COLO668 (cell line): ENCODE measurements around the gene CSNK1G3.
A peak's percentile ranks its signal among the peaks of the same experiment; 100 is the strongest.
"Not testable (repeated sequence)": the region's sequence is repeated elsewhere in the genome, so short reads cannot be mapped to it uniquely, and the experiment has no call there.

Experiments used
- DNase-seq: peaks from one replicate; lab custom pipeline; 2025; ENCODE audit not compliant: unreplicated experiment; lab: John Stamatoyannopoulos, UW

The CSNK1G3 gene

GRCh38 chr5:123511648-123512605 lies at the start of gene CSNK1G3:
Gene CSNK1G3 (plus strand): TSS chr5:123512177. CDS start chr5:123545664, 33,487 bp downstream.
- DNase-seq: peak; percentile 85

- not testable (repeated sequence) for DNase-seq
Observed at GRCh38 chr5:123466839-123467238, 45.1 kb upstream of the CSNK1G3 start.

- DNase-seq: no peak
Observed at GRCh38 chr5:123471385-123471784, 40.6 kb upstream of the CSNK1G3 start.

GRCh38 chr5:123472150-123472924 lies 39.6 kb upstream of the CSNK1G3 start:
- DNase-seq: no peak

DNA sequence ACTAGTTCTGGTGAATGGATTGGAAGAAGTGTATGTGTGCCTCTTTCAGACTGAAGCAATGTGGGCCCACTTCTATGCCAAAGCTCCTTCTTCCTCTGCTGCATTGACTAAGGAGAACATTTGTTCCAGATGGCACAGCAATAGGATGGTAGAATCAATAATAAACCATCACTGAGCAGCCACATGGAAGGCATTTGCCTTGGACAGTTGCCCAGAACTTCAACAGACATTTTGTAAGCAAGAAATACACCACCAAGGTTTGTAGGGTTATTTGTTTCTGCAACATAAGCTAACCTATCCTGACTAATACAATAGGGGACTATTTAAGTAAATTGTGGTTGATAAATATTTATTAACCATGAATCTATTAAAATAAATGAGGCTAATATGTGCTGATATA lies 37.7 kb upstream of the CSNK1G3 start:
- no peak for DNase-seq

GRCh38 chr5:123476731-123477130 lies 35.2 kb upstream of the CSNK1G3 start:
- DNase-seq: no peak

- DNase-seq: no peak
Observed at GRCh38 chr5:123478546-123478945, 33.4 kb upstream of the CSNK1G3 start.

DNA sequence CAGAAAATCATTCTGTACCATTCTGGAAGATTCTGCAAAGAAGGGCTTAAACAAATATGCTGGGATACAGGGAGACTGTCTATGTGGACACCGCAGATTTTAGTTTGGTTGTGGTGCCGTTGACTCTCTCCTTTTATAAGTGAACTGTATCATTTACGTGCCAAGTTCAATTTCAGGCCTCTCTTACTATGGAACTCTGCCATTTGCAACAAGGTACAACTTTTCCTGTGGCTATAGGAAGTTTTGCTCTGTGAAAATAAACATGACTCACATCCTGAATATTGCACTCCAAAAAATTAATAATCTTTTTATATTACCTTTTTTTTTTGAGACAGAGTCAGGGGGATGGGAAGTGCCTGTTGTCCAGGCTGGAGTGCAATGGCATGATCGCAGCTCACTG lies 29.7 kb upstream of the CSNK1G3 start:
- DNase-seq: no peak

GRCh38 chr5:123483446-123484077 lies 28.4 kb upstream of the CSNK1G3 start:
- DNase-seq: no peak

GRCh38 chr5:123485275-123485674 lies 26.7 kb upstream of the CSNK1G3 start:
- no peak for DNase-seq

DNA sequence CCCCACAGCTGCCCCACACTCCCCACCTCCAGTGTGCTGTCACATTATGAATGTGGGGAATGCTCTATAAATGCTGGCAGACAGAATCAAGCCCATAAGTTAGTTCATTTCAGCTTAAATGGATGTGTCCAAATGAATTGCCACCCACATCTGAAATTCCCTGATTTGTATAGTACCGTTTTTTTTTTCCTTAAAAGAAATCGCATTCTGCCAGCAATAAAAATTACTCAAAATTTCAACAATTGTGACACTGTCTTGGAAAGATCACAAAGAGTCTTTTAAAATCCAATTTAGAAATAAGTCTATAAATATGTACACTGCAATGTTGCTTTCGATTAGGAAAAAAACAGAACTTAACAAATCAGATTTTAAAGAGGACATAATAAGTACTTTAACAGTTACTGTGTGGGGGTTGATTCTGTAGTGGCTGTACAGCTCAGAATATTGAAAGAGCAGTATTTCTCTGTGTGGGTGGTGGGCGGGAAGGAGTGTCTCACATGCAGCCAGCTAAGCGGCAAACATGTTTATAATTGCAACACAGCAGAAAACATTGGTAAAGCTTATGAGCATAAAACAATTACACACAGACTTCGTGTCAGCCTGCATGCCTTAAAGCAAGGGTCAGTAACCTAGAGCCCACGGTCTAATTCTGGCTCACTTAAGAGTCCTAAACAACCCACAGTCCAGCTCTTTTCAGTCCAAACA lies 24.9 kb upstream of the CSNK1G3 start:
- DNase-seq: no peak

DNA sequence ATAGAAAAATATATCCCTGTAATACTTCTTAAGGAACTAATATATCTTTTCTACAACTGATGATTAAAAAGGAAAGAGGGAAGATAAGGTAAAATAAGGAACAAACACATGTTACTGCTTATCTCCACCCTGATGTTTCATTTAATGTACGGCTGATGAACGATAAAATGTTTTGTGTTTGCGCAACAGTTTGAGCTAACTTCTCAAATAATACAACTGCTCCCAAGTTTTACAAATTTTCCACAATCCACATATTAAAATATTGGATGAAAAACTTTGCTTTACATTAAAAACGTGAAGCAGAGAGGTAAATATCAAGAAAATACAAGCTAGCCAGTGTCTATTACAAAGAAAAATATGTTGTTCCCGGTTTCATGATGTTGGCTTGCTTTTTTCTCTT lies 21.0 kb upstream of the CSNK1G3 start:
- DNase-seq: no peak

DNA sequence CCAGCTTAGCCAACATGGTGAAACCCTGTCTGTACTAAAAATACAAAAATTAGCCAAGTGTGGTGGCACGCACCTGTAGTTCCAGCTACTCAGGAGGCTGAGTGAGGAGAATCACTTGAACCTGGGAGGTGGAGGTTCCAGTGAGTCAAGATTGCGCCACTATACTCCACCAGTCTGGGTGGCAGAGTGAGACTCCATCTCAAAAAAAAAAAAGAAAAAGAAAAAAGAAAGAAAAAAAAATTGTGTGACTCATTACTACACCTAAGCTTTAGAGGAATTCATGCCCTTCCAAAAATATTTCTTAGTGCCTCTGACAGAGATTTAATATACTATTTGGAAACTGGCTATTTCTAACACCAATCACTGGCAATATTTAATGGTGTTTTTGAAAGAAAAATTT lies 16.8 kb upstream of the CSNK1G3 start:
- DNase-seq: not testable (repeated sequence)

- no peak for DNase-seq
Observed at GRCh38 chr5:123496892-123497291, 15.1 kb upstream of the CSNK1G3 start.

DNA sequence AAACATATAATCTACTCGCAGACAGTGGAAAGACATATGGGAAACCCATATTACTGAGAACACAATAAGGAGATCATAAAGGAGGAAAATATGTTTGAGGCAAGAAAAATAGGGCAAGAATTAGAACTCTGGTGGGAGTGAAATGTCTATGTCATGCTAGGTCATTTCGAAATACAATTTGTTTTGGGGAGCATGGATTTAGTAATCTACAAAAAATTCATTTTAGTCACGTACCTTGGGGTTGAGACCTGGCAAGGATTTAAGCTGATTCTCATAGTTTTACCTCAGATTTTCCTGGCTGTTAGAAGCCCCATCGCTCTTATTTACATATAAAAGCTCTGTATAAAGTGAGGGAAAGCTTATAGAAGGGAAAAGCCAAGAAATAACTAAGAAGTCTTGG lies 11.5 kb upstream of the CSNK1G3 start:
- DNase-seq: no peak

DNA sequence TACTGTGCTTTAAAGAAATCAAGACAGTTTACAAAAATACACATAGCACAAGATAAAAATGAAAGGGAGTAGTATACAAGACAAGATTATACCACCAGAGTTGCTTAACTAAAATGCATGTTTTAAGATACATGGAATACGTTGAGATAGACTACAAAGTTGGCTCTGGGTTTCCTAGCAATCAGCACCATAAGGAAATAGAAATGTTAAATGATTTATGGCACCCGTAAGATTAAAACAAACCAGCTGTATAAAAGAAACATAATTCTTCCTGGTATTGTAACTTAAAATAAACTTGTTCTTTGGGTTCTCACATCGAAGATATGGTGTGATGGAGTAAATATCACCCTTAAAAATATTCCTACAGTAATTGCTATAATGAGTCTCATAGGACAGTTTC lies 9.9 kb upstream of the CSNK1G3 start:
- DNase-seq: no peak

DNA sequence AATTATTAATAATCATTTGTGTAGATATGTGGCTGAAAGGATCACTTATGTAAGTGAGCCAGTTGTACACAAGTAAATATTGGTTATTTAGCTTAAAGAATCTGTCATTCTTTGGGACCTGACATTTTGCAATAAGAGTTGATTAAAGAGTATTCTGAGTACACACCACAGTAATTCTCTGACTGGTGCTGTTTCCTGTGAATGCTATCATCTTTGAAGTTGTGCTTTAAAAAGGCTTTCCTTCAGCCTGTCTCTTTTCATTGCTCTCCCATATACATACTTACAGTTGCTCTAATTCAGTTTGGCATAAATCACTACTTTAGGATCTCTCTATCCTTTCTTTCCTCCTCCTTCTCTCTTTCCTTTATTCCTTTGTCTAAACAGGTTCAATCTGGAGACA lies 8.7 kb upstream of the CSNK1G3 start:
- DNase-seq: no peak

- DNase-seq: no peak
Observed at GRCh38 chr5:123505633-123506032, 6.3 kb upstream of the CSNK1G3 start.

DNA sequence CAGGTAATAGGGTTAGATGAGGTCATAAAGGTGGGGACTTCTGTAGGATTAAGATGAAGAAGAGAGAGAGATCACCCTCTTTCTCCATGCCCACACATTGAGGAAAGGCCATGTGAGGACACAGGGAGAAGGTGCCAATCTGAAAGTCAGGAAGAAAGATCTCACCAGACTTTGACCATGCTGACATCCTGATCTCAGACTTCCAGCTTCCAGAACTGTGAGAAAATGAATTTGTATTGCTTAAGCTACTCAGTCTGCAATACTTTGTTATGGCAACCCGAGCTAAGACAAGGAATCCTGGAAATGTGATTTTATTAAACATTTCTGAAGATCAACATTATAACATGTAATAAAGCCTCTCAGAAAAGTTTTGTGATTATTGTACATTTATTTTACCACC lies 3.5 kb upstream of the CSNK1G3 start:
- no peak for DNase-seq

GRCh38 chr5:123511290-123511647 lies 708 bp upstream of the CSNK1G3 start:
- no peak for DNase-seq
